Caco-2 (cell line): ENCODE results near the gene NDUFS7. TPM values are rescaled to one million over a fixed set of nuclear protein-coding genes. Genes with fewer than 3 reads are reported as not detected.

Experiments
- BruUV-seq: library from RNA; stranded (reverse); fragments of 400-500 nt; replicated peaks from 2 replicates; lab custom pipeline; 2021; lab: Mats Ljungman, UMichigan
- CTCF ChIA-PET: fragments of 300-600 bp; sonication (Branson Sonifier 250); formaldehyde crosslinking; loops from one replicate; lab custom pipeline; 2022; ENCODE audit warnings: antibody characterized with exemption; lab: Charles Lee
- POLR2A ChIA-PET: fragments of 300-600 bp; sonication (Branson Sonifier 250); formaldehyde crosslinking; loops from one replicate; lab custom pipeline; 2022; ENCODE audit warnings: antibody characterized with exemption; lab: Charles Lee
- DNase-seq, 2 experiments: peaks; one replicate each; pipeline versions ENCODE4 v3.0.0 to v3.0.0-alpha.2; 2020 to 2022
- H3K27me3 ChIP-seq: replicated peaks from 2 replicates; pipeline ENCODE4 v1.6.0; 2011; ENCODE audit warnings: low read length; ENCODE audit not compliant: control insufficient read depth, insufficient read depth
- H3K36me3 ChIP-seq: 2 replicates; pipeline ENCODE4 v1.5.1; 2011; ENCODE audit warnings: low read length; ENCODE audit not compliant: control insufficient read depth, insufficient read depth
- H3K4me1 ChIP-seq: fragments of 250-450 bp; sonication (Bioruptor Pico); 2 replicates; pipeline ENCODE4 v1.5.1; 2020; ENCODE audit warnings: mild to moderate bottlenecking
- H3K4me3 ChIP-seq: 2 replicates; pipeline ENCODE4 v1.5.1; 2011; ENCODE audit warnings: low read depth, mild to moderate bottlenecking, control low read depth, low read length
- H3K9me3 ChIP-seq: fragments of 250-450 bp; sonication (Bioruptor Pico); 2 replicates; pipeline ENCODE4 v1.5.1; 2020; ENCODE audit warnings: mild to moderate bottlenecking, moderate library complexity
- H3K27ac Mint-ChIP-seq: one replicate; pipeline ENCODE4 v1.8.0; 2022; ENCODE audit warnings: mixed read lengths; ENCODE audit not compliant: unreplicated experiment
- H3K27me3 Mint-ChIP-seq: one replicate; pipeline ENCODE4 v1.8.0; 2022; ENCODE audit warnings: mixed read lengths; ENCODE audit not compliant: insufficient read depth, unreplicated experiment
- H3K36me3 Mint-ChIP-seq: one replicate; pipeline ENCODE4 v1.8.0; 2022; ENCODE audit warnings: mild to moderate bottlenecking, mixed read lengths; ENCODE audit not compliant: insufficient read depth, unreplicated experiment
- H3K4me1 Mint-ChIP-seq: one replicate; pipeline ENCODE4 v1.8.0; 2022; ENCODE audit warnings: low read depth, mixed read lengths; ENCODE audit not compliant: unreplicated experiment
- H3K4me3 Mint-ChIP-seq: one replicate; pipeline ENCODE4 v1.8.0; 2022; ENCODE audit warnings: mild to moderate bottlenecking, moderate library complexity, mixed read lengths; ENCODE audit not compliant: unreplicated experiment
- H3K9me3 Mint-ChIP-seq: one replicate; pipeline ENCODE4 v1.8.0; 2022; ENCODE audit warnings: mixed read lengths; ENCODE audit not compliant: unreplicated experiment
- CTCF ChIP-seq, 2 experiments: fragments of 200-600 bp in 1 of 2; IDR thresholded peaks; 1 replicate in 1 of 2; 2 replicates in 1 of 2; pipeline versions ENCODE4 v1.5.1 to v1.8.0; 2011 to 2022; ENCODE audit warnings: antibody characterized with exemption in 1 of 2, control low read depth in 1 of 2, inconsistent platforms in 1 of 2, low read depth in 1 of 2, low read length in 1 of 2, mild to moderate bottlenecking in 1 of 2, moderate library complexity in 1 of 2; ENCODE audit not compliant: insufficient read depth in 1 of 2, severe bottlenecking in 1 of 2, unreplicated experiment in 1 of 2
- intact Hi-C: fragments of 100-400 bp; cut with micrococcal nuclease; formaldehyde crosslinking; loops from one replicate; pipeline ENCODE4 v1.10.0; 2022; ENCODE audit not compliant: unreplicated experiment
- total RNA-seq: library from RNA; stranded (reverse); gene quantifications from 2 replicates; pipeline ENCODE4 v1.2.3, GENCODE V29; 2022

NDUFS7 gene
- total RNA-seq, 1 experiment from 2014 or later: 111 TPM

- Histone ChIP-seq H3K4me3 (no peak overlapping the region), H3K9me3 (no peaks in the 10 kb centered on the region), H3K27me3 (no peaks in the 10 kb centered on the region), H3K36me3 (no peaks in the 10 kb centered on the region; the same call in none of the 2 replicates), H3K4me1 (peaks cover 7% of the 10 kb centered on the region)
- no peak for TF ChIP-seq CTCF (IDR thresholded peaks at IDR 0.05; ENCODE audit: insufficient read depth in 1 of 2, low read depth in 1 of 2, low read length in 1 of 2, severe bottlenecking in 1 of 2, unreplicated experiment in 1 of 2)
- BruUV-seq: no TSS peak
- Mint-ChIP-seq H3K36me3 (peaks cover 85% of the 10 kb centered on the region), H3K27ac (no peak overlapping the region), H3K4me1 (peaks cover 5% of the 10 kb centered on the region), H3K27me3 (no peaks in the 10 kb centered on the region), H3K9me3 (no peaks in the 10 kb centered on the region), H3K4me3 (peak overlapping the region; percentile 10)
- intact Hi-C loops: no loop called here
- ChIA-PET POLR2A (no interaction called here), CTCF (interaction anchor here (0.7 kb wide), 1 partner anchor 186 kb away, joined by 7 read pairs; no protein-coding TSS in a partner anchor)
- DNase-seq: peak in 1 of 2 experiments; percentile 57
These were observed 46.0 kb downstream of the NDUFS7 start for GRCh38 chr19:1429750-1430149.

- no peak overlapping the region for H3K27ac Mint-ChIP-seq
- ChIA-PET CTCF (interaction anchor here (0.7 kb wide), 1 partner anchor 186 kb away, joined by 7 read pairs; no protein-coding TSS in a partner anchor), POLR2A (no interaction called here)
- no peak for DNase-seq
- Histone ChIP-seq H3K4me3 (no peak overlapping the region), H3K27me3 (no peaks in the 10 kb centered on the region), H3K9me3 (no peaks in the 10 kb centered on the region), H3K36me3 (no peaks in the 10 kb centered on the region; the same call in none of the 2 replicates), H3K4me1 (peaks cover 2% of the 10 kb centered on the region; the same call in 1 of the 2 replicates)
- no TSS peak for BruUV-seq
- no peak overlapping the region for H3K4me3 Mint-ChIP-seq
- no peak for TF ChIP-seq CTCF (IDR thresholded peaks at IDR 0.05; ENCODE audit: insufficient read depth in 1 of 2, low read depth in 1 of 2, low read length in 1 of 2, severe bottlenecking in 1 of 2, unreplicated experiment in 1 of 2)
- no peaks in the 10 kb centered on the region for H3K4me1 Mint-ChIP-seq
- no peaks in the 10 kb centered on the region for H3K27me3 Mint-ChIP-seq
- intact Hi-C loops: no loop called here
- H3K9me3 Mint-ChIP-seq: no peaks in the 10 kb centered on the region
- peaks cover 81% of the 10 kb centered on the region for H3K36me3 Mint-ChIP-seq
These were observed 46.5 kb downstream of the NDUFS7 start for GRCh38 chr19:1430246-1430645.

- Histone ChIP-seq H3K4me1 (no peaks in the 10 kb centered on the region), H3K9me3 (no peaks in the 10 kb centered on the region)
- intact Hi-C loops: no loop called here
These were observed 48.2 kb downstream of the NDUFS7 start for GRCh38 chr19:1431759-1432506.

More at GRCh38 chr19:1431759-1432506, 48.2 kb downstream of the NDUFS7 start:
- Mint-ChIP-seq H3K9me3 (no peaks in the 10 kb centered on the region), H3K4me1 (no peaks in the 10 kb centered on the region), H3K27me3 (no peaks in the 10 kb centered on the region), H3K27ac (no peak overlapping the region), H3K36me3 (peaks cover 79% of the 10 kb centered on the region), H3K4me3 (no peak overlapping the region)
- ChIA-PET POLR2A (no interaction called here), CTCF (no interaction called here)
- DNase-seq: no peak
- BruUV-seq: no TSS peak
- Histone ChIP-seq H3K4me3 (no peak overlapping the region), H3K36me3 (no peaks in the 10 kb centered on the region; the same call in 1 of the 2 replicates), H3K27me3 (no peaks in the 10 kb centered on the region)
- TF ChIP-seq CTCF (IDR thresholded peaks at IDR 0.05; ENCODE audit: insufficient read depth in 1 of 2, low read depth in 1 of 2, low read length in 1 of 2, severe bottlenecking in 1 of 2, unreplicated experiment in 1 of 2): no peak
